OCI-LY3 (cell line): ENCODE results near the gene CDH8.

ENCODE experiments used
- H2AFZ ChIP-seq: fragments of 200-600, 300-600 bp; shearing (Covaris generic); 2 replicates; pipeline ENCODE4 v1.6.0; 2014; ENCODE audit warnings: antibody characterized with exemption, low read depth, low read length
- H3K27ac ChIP-seq: fragments of 200-600, 300-600 bp; sonication (generic); 2 replicates; pipeline ENCODE4 v1.5.1; 2014; ENCODE audit warnings: mild to moderate bottlenecking, low read length, moderate library complexity, mixed read lengths
- H3K27me3 ChIP-seq: fragments of 200-600, 300-600 bp; sonication (generic); 2 replicates; pipeline ENCODE4 v1.6.1; 2014; ENCODE audit warnings: low read depth, low read length, mixed read lengths
- H3K36me3 ChIP-seq: fragments of 200-600, 300-600 bp; sonication (generic); replicated peaks from 2 replicates; pipeline ENCODE3; 2014; ENCODE audit warnings: low read depth, low read length, mixed read lengths
- H3K4me1 ChIP-seq: fragments of 300-600, 200-600 bp; sonication (generic); 2 replicates; pipeline ENCODE4 v1.6.1; 2014; ENCODE audit warnings: low read length, mixed read lengths
- H3K4me2 ChIP-seq: fragments of 200-600, 300-600 bp; sonication (generic); 2 replicates; pipeline ENCODE4 v1.6.1; 2014; ENCODE audit warnings: low read length, mixed read lengths
- H3K4me3 ChIP-seq: fragments of 300-600, 200-600 bp; sonication (generic); 2 replicates; pipeline ENCODE4 v1.5.1; 2014; ENCODE audit warnings: antibody characterized with exemption, mild to moderate bottlenecking, low read length, moderate library complexity
- H3K79me2 ChIP-seq: fragments of 300-600, 200-600 bp; shearing (Covaris generic); 2 replicates; pipeline ENCODE4 v1.6.1; 2014; ENCODE audit warnings: mild to moderate bottlenecking, low read length, mixed read lengths
- H3K9ac ChIP-seq: fragments of 300-600, 200-600 bp; shearing (Covaris generic); 2 replicates; pipeline ENCODE4 v1.6.0; 2014; ENCODE audit warnings: mild to moderate bottlenecking, low read length, moderate library complexity
- H3K9me3 ChIP-seq: fragments of 200-600, 300-600 bp; shearing (Covaris generic); 2 replicates; pipeline ENCODE4 v1.6.1; 2014; ENCODE audit warnings: low read length, mixed read lengths; ENCODE audit not compliant: insufficient read depth
- H4K20me1 ChIP-seq: fragments of 200-600, 300-600 bp; sonication (generic); 2 replicates; pipeline ENCODE4 v1.6.1; 2016; ENCODE audit warnings: low read length, mixed read lengths; ENCODE audit not compliant: insufficient read depth
- EZH2phosphoT487 ChIP-seq: fragments of 200-600 bp; shearing (Covaris generic); IDR thresholded peaks from 2 replicates; pipeline ENCODE4 v1.6.1; 2018; ENCODE audit warnings: antibody characterized with exemption, mixed run types, low read depth
- TF ChIP-seq, protein P1 (sequence below): fragments of 200-600, 300-600 bp; sonication (generic); IDR thresholded peaks from 2 replicates; pipeline ENCODE4 v1.5.1; 2014; ENCODE audit warnings: antibody characterized with exemption, low read length, low read depth

CDH8 gene

DNA sequence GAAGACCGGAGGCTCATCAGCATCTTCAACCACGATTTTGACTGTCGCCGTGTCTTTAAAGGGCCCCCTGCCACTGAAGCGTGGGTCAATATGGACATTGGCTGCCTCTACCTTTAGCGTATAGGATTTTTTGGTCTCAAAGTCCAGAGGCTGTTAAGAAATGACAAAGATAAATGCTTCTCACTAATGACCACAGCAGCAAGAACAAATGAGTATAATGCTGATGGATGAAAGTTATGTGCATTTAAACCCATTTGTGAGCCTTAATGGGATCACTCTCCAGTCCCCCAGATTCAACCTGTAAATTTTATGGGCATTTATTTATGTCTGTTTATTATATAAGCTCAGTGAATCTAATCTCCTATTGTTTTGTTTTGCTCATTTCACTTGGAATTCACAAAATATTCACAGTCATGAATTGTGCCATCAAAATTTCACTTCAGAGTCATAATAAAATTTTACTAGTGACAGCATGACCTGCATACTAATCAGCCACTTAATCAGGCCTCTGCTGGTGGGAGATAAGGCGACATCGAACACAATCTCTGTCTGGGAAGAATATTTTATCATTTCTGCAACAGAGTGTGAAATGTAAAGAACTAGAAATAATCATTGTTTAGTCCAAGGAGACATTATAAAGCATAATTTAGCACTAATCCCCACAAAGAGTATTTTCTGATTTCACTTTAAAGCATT is 218.5 kb downstream of the CDH8 start:
- Histone ChIP-seq H3K9ac (no peak overlapping the region), H3K4me3 (no peak overlapping the region), H3K4me1 (no peaks in the 10 kb centered on the region), H3K27ac (no peak overlapping the region), H3K9me3 (no peaks in the 10 kb centered on the region), H3K36me3 (no peaks in the 10 kb centered on the region), H2AFZ (no peak overlapping the region), H3K4me2 (no peak overlapping the region), H3K27me3 (no peaks in the 10 kb centered on the region), H4K20me1 (no peaks in the 10 kb centered on the region), H3K79me2 (no peaks in the 10 kb centered on the region)
- TF ChIP-seq, protein P1, sequence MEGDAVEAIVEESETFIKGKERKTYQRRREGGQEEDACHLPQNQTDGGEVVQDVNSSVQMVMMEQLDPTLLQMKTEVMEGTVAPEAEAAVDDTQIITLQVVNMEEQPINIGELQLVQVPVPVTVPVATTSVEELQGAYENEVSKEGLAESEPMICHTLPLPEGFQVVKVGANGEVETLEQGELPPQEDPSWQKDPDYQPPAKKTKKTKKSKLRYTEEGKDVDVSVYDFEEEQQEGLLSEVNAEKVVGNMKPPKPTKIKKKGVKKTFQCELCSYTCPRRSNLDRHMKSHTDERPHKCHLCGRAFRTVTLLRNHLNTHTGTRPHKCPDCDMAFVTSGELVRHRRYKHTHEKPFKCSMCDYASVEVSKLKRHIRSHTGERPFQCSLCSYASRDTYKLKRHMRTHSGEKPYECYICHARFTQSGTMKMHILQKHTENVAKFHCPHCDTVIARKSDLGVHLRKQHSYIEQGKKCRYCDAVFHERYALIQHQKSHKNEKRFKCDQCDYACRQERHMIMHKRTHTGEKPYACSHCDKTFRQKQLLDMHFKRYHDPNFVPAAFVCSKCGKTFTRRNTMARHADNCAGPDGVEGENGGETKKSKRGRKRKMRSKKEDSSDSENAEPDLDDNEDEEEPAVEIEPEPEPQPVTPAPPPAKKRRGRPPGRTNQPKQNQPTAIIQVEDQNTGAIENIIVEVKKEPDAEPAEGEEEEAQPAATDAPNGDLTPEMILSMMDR = no peak
- TF ChIP-seq EZH2phosphoT487 = no peak

DNA sequence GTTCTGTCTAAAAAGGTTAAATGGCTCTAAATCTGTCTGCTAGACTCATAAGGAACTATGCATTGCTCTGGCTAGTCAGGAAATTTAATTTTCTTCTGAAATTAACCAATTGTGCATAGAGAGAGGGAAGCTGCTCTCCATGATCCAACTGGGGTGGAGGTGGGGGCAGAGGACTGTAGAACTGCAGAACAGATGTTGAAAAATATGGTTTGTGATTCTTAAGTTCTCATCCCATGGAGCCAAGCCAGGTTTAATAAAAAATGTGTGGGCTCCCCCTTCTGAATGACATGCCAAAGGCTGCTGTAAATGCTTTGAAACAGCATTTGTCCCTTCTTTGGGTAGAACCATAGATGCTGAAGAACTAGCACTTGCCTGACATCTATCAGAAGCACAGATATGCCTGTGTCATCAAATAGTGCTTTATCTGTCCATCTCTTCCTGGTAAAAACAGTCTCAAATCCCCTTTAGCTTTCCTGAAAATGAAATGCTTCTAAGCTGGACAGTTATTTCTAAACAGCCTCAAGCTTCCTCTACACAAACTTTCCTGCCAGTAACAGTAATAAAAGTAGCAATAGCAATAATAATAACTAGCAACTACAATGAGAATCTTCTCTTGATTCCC is 221.4 kb downstream of the CDH8 start:
- no peak overlapping the region for H3K27ac ChIP-seq
- no peaks in the 10 kb centered on the region for H3K79me2 ChIP-seq
- H2AFZ ChIP-seq = no peak overlapping the region
- TF ChIP-seq, protein P1 = no peak
- no peak for TF ChIP-seq EZH2phosphoT487
- H3K4me2 ChIP-seq = no peak overlapping the region
- no peaks in the 10 kb centered on the region for H3K36me3 ChIP-seq
- H4K20me1 ChIP-seq = no peaks in the 10 kb centered on the region
- H3K4me3 ChIP-seq = no peak overlapping the region
- H3K27me3 ChIP-seq = no peaks in the 10 kb centered on the region
- no peaks in the 10 kb centered on the region for H3K9me3 ChIP-seq
- H3K4me1 ChIP-seq = no peaks in the 10 kb centered on the region
- H3K9ac ChIP-seq = no peak overlapping the region

DNA sequence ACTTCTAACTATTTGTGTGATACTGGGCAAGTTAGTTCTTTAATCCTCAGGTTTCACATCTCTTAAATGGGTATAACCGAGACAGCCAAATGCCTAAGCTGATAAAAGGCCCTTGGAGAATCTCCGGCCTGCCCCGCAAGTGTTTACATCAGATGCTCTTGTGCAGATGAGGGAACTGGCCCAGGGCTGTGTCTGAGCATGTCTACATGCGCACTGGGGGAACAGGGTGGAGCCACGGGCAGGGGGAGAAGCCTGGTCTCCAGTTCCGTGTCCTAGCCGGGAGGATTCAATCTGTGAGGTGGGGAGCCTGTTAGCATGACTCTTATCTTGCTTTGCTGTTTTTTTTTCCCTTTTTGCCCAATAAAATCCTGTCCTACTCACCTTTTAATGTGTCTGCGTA is 222.9 kb downstream of the CDH8 start:
- Histone ChIP-seq H3K4me3 (no peak overlapping the region), H3K9ac (no peak overlapping the region), H3K36me3 (no peaks in the 10 kb centered on the region), H3K27me3 (no peaks in the 10 kb centered on the region), H3K9me3 (no peaks in the 10 kb centered on the region), H3K4me2 (no peak overlapping the region), H3K27ac (no peak overlapping the region), H3K4me1 (no peaks in the 10 kb centered on the region), H2AFZ (no peak overlapping the region), H4K20me1 (no peaks in the 10 kb centered on the region), H3K79me2 (no peaks in the 10 kb centered on the region)
- TF ChIP-seq, protein P1 = no peak
- TF ChIP-seq EZH2phosphoT487 = no peak

DNA sequence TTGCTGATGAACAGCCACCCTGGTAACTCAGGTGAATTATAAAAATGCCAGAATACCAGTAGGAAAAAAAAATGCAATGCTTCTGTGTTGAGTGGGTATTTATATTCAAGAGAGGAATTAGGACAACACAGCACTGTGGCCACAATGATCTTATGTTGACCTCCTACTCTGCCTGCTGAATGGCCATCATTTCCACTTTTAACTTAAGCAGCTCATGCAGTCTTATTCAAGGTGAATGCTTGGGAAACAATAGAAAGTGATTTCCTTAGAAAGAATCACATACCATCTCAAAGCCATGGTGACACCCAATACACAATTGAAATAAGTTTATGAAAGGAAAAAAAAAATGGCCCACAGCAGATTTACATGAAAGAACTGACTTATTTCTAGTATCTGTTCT is 224.0 kb downstream of the CDH8 start:
- Histone ChIP-seq H3K4me3 (no peak overlapping the region), H3K36me3 (no peaks in the 10 kb centered on the region), H3K4me2 (no peak overlapping the region), H2AFZ (no peak overlapping the region), H3K4me1 (no peaks in the 10 kb centered on the region), H3K27me3 (no peaks in the 10 kb centered on the region), H3K27ac (no peak overlapping the region), H3K79me2 (no peaks in the 10 kb centered on the region), H3K9ac (no peak overlapping the region), H3K9me3 (no peaks in the 10 kb centered on the region), H4K20me1 (no peaks in the 10 kb centered on the region)
- TF ChIP-seq EZH2phosphoT487 = no peak
- TF ChIP-seq, protein P1 = no peak
